GM18873 (cell line): Measurements from ENCODE around the gene MTMR6.

Experiments used
- ATAC-seq: cut with Tn5 transposase; IDR thresholded peaks from one replicate; pipeline ENCODE4 v1.9.1; 2021; ENCODE audit warnings: mild to moderate bottlenecking, moderate library complexity, moderate number of reproducible peaks; ENCODE audit not compliant: unreplicated experiment, low FRiP score

Gene MTMR6

DNA sequence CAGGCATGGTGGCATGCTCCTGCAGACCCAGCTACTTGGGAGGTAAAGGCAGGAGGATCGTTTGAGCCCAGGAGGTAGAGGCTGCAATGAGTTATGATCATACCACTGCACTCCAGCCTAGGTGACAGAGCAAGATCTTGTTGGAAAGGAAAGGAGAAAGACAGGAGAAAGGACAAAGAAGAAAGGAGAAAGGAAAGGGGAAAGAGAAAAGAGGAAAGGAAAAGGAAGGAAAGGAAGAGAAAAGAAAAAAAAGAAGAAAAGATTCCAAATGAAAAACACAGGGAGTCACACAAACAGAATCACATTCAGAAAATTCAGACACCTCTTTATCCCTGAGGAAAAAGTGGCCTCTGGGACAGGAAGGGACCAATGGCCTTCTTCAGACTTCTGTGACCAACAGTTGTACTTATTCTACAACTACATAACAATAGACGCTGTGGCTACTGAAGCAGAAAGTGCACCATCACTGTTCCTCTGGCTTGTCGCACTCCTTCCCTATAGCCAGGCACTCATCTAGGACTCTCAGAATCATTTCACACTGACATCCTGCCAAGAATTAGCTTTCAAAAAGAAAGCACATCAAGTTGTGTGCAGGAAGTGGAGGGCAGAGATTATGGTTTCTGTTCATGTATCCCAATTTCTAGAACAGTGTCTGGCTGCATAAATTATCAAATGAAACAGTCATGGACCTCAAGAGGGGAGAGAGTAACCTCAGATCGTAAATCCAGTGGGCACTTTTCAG, 5.9 kb downstream of the MTMR6 start:
- ATAC-seq = no peak

DNA sequence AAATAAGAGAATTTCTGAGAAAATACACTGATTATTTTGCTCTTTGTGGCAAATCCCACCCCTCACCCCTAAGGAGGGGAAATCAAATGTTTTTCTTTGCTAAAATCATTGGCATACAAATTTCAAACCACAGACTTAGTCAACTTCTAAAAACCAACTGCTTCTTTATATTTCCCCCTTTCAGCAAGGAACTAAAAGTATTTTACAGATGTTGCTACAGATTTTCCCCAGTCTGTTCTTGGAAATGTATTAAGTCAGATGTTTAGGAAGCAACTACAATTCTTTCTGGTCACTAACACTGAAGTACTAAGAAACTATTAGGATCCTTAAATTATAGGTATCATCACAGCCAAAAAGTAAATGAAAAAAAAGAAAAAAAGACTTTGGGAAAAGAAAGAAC, 6.9 kb downstream of the MTMR6 start:
- ATAC-seq = no peak

DNA sequence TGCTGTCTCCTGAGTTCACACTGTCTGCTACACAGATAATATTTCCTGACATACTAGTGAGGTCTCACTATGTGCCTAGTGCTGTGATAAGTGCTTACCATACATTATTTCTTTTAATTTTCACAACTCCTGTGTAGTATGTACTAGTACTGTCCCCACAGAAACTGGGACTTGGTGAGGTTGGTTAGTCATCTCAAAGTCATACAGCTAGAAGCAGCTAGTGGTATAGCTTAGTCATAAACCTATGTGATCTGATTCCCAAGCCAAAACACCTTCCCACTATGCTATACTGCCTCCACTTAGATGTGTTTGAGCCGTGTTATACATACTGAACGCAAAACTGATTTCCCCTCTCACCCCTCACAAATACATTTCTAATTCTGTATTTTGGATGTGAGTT, 10.5 kb downstream of the MTMR6 start:
- ATAC-seq = peak; percentile 64

DNA sequence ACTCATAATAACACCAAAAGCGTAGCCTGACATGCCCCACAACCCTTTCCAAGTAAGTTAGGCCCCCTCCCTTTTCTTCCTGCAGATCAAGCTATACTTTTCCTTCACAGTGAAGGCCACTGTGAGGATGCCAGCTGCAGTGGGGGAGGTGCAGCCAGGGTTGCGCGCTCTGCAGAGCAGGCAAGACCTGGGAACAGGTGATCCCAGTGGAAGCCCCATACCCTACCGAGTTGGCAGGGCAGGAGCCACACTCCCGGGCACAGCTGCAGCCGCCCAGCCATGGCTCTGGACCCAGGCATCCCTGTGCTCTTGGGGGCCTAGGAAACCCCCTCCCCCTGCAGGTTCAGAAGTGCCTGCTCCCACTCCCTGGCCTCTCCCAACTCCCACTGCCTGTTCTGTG, 18.7 kb downstream of the MTMR6 start:
- ATAC-seq = no peak

- ATAC-seq = peak; percentile 52
Measured at GRCh38 chr13:25267715-25268114, 19.6 kb downstream of the MTMR6 start.

GRCh38 chr13:25266706-25267105, 20.6 kb downstream of the MTMR6 start:
- ATAC-seq = no peak

DNA sequence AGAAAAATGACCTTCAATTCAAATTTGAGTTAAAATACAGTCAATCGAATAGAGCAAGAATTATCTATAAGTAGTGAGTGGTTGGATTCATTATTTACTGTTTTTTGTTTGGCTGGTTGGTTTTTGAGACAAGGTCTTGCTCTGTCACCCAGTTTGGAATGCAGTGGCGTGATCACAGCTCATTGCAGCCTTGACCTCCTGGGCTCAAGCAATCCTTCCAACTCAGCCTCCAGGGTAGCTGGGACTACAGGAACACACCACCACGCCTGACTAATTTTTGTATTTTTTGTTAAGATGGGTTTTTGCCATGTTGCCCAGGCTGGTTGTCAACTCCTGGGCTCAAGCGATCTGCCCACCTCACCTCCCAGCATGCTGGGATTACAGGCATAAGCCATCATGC, 25.0 kb downstream of the MTMR6 start:
- no peak for ATAC-seq

- no peak for ATAC-seq
Measured at GRCh38 chr13:25253702-25254101, 33.6 kb downstream of the MTMR6 start.

DNA sequence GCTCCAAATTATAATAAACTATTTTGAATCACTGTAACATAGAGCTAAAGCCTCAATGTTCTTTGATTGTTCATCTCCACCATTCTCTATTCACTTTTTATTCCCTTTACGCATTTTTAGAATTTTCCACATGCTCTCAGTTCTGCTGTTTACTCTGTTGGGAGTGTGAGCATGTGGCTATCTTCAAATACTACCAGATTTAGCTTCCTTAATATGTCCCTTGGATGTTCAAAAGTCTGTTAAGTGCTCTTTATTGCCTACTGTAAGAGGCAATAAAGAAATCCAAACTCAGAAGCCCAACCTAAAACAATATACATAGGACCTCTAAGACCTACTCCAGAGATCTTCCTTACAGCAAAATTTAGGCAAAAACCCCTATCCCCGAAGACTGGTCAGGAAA, 34.5 kb downstream of the MTMR6 start:
- ATAC-seq = no peak

DNA sequence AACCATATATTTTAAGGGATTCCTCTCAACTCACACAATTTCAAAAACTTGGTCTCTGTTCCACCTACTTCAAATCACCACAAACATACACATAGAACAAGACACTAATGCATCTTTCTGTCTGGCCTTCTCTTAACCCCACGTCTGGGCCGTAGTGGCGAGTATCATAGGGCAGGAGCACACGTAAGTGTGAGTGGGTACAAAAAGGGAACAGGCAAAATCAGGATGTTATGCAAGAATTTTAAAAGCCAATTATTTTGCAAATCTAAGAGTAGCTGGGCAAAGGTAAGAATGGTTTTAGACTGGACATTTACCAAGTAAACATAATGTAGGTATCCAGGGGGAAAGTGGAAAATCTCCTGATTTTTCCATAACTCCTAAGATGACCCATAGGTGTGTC, 35.1 kb downstream of the MTMR6 start:
- no peak for ATAC-seq

- no peak for ATAC-seq
Measured at GRCh38 chr13:25249001-25249543, 38.2 kb downstream of the MTMR6 start.

DNA sequence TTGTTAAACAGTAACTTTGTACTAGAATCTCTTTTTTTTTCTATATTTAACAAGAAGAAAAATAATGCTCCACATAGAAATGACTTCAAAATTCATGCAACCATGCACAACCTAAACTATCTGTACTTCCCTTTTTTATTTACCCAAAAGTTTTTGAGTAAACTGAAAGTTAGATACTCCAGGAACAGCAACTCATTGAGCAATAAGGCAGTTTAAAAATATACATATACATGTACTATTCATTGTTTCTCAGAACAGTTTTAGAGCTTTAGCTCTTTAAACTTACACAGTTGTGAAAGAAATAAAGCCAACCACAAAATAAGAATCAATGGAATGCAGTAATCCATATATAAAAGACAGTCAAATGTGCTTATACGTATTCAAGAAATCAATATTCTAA, 39.2 kb downstream of the MTMR6 start:
- no peak for ATAC-seq

DNA sequence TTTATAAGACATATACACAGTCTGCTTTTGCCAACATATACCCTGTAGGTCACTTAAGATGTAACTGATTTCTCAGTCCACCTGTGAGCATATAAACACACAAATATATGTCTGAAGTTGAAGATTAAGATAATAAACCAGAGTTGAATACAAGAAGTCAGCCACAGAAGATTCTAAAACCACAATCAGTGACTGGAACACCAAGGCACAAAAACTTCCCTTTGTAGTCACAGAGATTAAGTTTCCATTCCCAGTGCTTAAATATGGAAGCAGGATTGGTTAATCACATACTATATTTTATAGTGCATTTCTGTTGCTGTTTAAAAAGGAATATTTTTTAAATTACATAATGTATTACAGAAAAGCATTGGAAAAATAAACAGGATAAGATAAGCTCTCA, 39.9 kb downstream of the MTMR6 start:
- no peak for ATAC-seq

DNA sequence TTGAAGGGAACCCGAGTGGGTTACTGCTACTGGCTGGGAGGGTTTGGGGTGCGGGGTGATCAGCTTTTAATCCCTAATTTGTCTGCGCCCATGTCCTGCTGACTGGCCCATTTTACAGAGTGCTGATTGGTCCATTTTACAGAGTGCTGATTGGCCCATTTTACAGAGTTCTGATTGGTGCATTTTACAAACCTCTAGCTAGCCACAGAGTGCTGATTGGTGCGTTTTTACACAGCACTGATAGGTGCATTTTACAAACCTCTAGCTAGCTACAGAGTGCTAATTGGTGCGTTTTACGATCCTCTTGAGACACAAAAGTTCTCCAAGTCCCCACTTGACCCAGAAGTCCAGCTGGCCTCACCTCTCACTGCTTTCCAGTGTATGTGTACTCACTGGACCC, 43.2 kb downstream of the MTMR6 start:
- no peak for ATAC-seq

- ATAC-seq = no peak
Measured at GRCh38 chr13:25242956-25243355, 44.3 kb downstream of the MTMR6 start.

- ATAC-seq = no peak
Measured at GRCh38 chr13:25241007-25241406, 46.3 kb downstream of the MTMR6 start.

DNA sequence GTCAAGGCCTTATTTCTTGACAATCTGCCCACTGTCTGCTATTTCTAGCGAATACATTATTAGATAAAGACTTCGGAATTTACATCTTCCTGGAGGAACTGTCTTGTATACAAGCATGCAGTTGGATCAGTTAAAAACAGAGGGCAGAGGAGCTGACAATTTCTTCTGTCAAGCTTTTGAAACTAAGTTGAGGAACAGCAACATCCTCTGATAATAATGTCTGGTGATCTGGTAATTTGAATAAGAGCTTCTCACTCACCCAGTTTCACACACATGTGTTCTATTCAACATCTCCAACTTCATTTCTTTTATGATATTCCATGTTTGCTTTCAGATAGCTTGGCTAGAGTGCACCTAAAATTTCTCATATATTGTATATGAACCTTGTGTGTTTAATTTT, 50.2 kb downstream of the MTMR6 start:
- no peak for ATAC-seq

GRCh38 chr13:25233861-25234260, 53.4 kb downstream of the MTMR6 start:
- no peak for ATAC-seq

DNA sequence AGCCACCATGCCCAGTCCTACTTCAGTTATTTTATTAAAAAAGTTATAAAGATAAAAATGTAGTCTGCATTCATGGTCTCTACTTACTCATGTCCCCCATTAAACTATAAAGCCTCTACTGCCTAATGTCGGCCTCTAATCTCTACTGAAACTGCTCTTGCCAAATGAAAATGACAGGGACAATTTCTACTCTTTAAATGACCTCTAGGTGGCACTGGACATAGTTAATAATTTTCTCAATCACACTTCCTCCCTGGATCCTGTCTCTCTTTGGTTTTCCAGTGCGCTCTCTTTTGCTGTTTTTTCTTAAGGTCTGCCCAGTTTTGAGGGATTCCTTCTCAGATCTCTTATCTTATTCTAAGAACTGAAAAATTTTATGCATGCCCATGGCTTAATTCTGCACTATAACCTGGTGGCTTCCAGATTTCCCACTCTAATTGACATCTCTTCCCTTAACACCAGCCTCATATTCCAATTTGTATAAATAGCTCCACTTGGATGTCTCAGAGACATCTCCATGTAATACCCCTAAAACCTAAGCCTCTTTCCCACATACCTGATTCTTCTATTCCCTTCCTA, 54.3 kb downstream of the MTMR6 start:
- ATAC-seq = no peak

- ATAC-seq = no peak
Measured at GRCh38 chr13:25231517-25231916, 55.8 kb downstream of the MTMR6 start.

DNA sequence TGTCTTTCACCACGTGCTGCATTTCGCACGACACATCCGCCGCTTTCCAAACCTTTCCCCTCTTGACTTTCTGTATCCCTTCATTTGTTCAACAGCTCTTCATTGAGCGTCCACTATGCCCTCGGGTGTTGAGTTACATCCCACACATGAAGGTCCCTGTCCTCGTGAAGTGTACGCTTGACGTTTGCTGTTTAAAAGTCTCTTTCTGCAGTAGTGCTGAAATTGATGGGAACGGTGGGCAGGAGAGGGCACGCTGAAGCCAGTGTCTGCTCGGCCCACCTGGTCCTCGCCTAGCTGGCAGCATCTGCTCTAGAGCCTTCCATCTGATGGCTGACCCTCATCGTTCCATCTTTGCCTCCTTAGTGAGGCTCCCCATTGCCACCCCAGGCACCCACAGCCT, 59.6 kb downstream of the MTMR6 start:
- no peak for ATAC-seq

GRCh38 chr13:25225970-25226369, 61.3 kb downstream of the MTMR6 start:
- ATAC-seq = no peak
